Brain microvascular endothelial cell (primary cell): ENCODE measurements around the gene SLC16A9.

Source experiments
- DNase-seq: peaks from one replicate; pipeline ENCODE4 v3.0.0-alpha.2; 2020
- H3K27ac ChIP-seq: fragments of 250-450 bp; sonication (Bioruptor Pico); 2 replicates; pipeline ENCODE4 v1.5.1; 2020; ENCODE audit warnings: mild to moderate bottlenecking, moderate library complexity
- H3K27me3 ChIP-seq: fragments of 250-450 bp; sonication (Bioruptor Pico); replicated peaks from 2 replicates; pipeline ENCODE4 v1.5.1; 2020; ENCODE audit warnings: mild to moderate bottlenecking
- H3K36me3 ChIP-seq: fragments of 250-450 bp; sonication (Bioruptor Pico); replicated peaks from 2 replicates; pipeline ENCODE4 v1.5.1; 2020; ENCODE audit warnings: mild to moderate bottlenecking
- H3K4me3 ChIP-seq: 2 replicates; pipeline ENCODE4 v1.5.1; 2011; ENCODE audit warnings: low read depth, mild to moderate bottlenecking, control low read depth, low read length, moderate library complexity
- in situ Hi-C: cut with HindIII; loops from 2 replicates; pipeline ENCODE4 v1.10.0; 2017; ENCODE audit warnings: low sequenced_read_pairs, low pct_ligation_motif_present
- TF ChIP-seq, protein P1 (sequence below): IDR thresholded peaks from 2 replicates; pipeline ENCODE4 v1.5.1; 2011; ENCODE audit warnings: low read depth, mild to moderate bottlenecking, moderate library complexity, low read length, control low read depth, inconsistent platforms; ENCODE audit errors: missing control alignments

Gene SLC16A9

DNA sequence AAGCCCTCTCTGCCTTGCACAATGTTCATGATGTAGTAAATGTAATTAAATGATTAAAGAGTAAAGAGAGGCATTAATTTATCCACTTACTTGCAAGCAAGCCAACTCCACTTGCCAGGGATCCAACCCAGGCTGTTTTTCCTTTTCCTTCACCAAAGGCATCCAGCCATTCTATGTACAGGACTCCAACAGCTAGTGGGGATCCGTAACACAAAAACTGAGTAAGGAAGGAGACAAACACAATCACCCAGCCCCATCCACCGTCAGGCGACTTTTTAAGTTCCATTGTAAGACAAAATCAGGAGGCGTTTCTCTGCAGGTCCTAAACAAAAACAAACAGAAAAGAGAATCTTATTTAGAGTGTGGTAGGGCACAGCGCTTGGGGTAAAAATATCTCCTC lies 25.6 kb downstream of the SLC16A9 start:
- H3K27me3 ChIP-seq = no peaks in the 10 kb centered on the region
- in situ Hi-C loops = no loop called here
- TF ChIP-seq, protein P1, sequence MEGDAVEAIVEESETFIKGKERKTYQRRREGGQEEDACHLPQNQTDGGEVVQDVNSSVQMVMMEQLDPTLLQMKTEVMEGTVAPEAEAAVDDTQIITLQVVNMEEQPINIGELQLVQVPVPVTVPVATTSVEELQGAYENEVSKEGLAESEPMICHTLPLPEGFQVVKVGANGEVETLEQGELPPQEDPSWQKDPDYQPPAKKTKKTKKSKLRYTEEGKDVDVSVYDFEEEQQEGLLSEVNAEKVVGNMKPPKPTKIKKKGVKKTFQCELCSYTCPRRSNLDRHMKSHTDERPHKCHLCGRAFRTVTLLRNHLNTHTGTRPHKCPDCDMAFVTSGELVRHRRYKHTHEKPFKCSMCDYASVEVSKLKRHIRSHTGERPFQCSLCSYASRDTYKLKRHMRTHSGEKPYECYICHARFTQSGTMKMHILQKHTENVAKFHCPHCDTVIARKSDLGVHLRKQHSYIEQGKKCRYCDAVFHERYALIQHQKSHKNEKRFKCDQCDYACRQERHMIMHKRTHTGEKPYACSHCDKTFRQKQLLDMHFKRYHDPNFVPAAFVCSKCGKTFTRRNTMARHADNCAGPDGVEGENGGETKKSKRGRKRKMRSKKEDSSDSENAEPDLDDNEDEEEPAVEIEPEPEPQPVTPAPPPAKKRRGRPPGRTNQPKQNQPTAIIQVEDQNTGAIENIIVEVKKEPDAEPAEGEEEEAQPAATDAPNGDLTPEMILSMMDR = no peak
- H3K27ac ChIP-seq = no peak overlapping the region
- no peaks in the 10 kb centered on the region for H3K36me3 ChIP-seq
- DNase-seq = no peak
- no peak overlapping the region for H3K4me3 ChIP-seq

DNA sequence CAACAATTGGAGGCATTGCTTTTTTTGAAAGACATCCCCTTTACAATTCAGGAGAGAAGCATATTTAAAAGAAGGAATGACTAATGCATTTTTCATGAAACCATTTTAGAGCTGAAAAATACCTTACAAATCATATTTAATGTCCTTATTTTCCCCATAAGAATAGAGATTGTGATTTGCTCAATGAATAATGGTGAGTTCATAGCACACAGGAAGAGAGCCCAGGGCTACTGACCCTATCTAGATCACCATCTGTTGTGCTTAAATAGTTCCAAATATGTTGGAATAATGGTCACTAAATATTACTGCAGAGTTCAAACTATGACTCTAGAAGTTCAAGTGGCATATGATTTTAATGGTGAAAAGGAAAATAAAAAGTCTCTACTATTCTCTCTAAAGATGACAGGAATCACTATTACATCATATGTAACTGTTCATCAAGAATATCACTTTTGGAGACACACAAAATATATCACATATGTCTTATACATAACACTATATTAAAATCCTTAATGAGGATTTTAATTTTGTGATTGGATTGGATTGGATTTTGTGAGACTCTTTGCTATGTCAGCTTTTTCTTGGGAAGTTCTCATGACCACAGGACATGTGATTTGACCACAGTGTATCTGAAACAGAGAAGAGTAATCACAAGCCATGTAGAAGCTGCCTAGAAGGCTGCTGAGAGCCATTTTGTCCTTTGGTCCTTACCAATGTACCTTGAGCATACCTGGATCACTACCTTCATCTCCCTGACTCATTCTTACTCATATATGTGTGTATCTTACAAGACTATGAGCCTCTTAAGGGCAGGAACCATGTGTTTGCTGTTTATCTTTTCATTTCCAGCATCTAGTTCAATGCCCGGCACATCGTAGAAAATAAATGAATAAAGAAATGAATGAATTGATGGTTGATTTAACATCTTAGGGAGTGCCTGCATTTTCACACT lies 26.4 kb downstream of the SLC16A9 start:
- DNase-seq = no peak
- no peak overlapping the region for H3K27ac ChIP-seq

DNA sequence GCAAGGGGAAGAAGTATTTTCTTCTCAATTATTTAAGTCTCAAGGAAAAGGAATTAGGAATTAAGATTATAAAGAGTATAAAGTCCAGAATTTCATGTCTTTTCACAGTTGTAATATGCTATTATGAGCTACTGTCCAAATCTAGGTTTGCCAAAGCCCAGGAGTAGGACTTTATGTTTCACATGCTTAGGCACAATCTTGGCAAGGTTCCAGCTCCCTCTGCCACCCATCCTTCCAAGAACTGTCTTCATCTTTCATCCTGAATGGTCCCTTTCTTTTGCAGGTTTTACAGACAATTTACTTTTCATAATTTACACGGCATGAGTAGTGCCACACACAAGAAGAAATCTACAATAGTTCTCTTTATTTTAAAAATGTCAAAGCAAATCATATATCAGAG lies 29.5 kb downstream of the SLC16A9 start:
- in situ Hi-C loops = no loop called here
- no peak for DNase-seq
- no peak overlapping the region for H3K27ac ChIP-seq
- TF ChIP-seq, protein P1 = no peak
- no peaks in the 10 kb centered on the region for H3K36me3 ChIP-seq
- no peak overlapping the region for H3K4me3 ChIP-seq
- H3K27me3 ChIP-seq = no peaks in the 10 kb centered on the region

More for the DNA sequence above, 26.4 kb downstream of the SLC16A9 start:
- in situ Hi-C loops = no loop called here
- Histone ChIP-seq H3K27me3 (no peaks in the 10 kb centered on the region), H3K4me3 (no peak overlapping the region), H3K36me3 (no peaks in the 10 kb centered on the region)
- TF ChIP-seq, protein P1 = no peak

DNA sequence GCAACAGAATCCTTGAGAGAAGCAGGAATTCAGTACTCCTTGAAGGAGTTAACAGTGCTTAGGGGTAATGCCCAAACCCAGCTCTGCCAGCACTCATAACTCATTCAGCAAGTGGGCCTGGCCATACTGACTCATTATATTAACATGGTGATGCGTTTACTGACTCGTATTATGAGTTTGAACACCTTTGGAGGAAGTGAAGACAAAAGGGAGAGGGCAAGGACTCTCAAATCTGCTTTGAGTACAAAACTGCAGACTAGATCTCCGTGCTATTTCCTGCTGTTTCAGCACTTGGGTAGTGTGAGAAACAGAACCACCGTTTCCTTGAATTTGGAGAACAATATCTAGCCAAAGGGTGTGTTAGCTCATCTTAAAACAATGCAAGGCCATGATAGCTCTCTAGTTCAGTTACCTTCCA lies 30.8 kb downstream of the SLC16A9 start:
- DNase-seq = no peak
- no peaks in the 10 kb centered on the region for H3K36me3 ChIP-seq
- in situ Hi-C loops = no loop called here
- no peaks in the 10 kb centered on the region for H3K27me3 ChIP-seq
- no peak overlapping the region for H3K27ac ChIP-seq
- TF ChIP-seq, protein P1 = no peak
- no peak overlapping the region for H3K4me3 ChIP-seq

GRCh38 chr10:59677253-59677831 lies 32.3 kb downstream of the SLC16A9 start:
- H3K4me3 ChIP-seq = no peak overlapping the region
- no peak overlapping the region for H3K27ac ChIP-seq
- no peaks in the 10 kb centered on the region for H3K27me3 ChIP-seq
- TF ChIP-seq, protein P1 = no peak
- DNase-seq = no peak
- in situ Hi-C loops = no loop called here
- H3K36me3 ChIP-seq = no peaks in the 10 kb centered on the region
